CD4-positive, alpha-beta T cell treated with Interleukin-17A for 4 hours (primary cell): ENCODE results near the gene PRDX4.
"Not testable (repeated sequence)": the region's sequence is repeated elsewhere in the genome, so short reads cannot be mapped to it uniquely, and the experiment has no call there.

ENCODE experiments used
- DNase-seq: peaks from one replicate; pipeline ENCODE4 v3.0.0-alpha.2; 2020; ENCODE audit warnings: mixed read lengths

PRDX4 gene

GRCh38 chrX:23667239-23668177 is at the start of gene PRDX4:
TSS of gene PRDX4 (plus strand) at chrX:23667493. CDS start at chrX:23667571, 78 bp downstream.
- peak; percentile 82 for DNase-seq

GRCh38 chrX:23621621-23622265 is 45.5 kb upstream of the PRDX4 start:
- DNase-seq: no peak

GRCh38 chrX:23623797-23624196 is 43.5 kb upstream of the PRDX4 start:
- no peak for DNase-seq

- DNase-seq: no peak
Observed at GRCh38 chrX:23626651-23627050, 40.6 kb upstream of the PRDX4 start.

- no peak for DNase-seq
Observed at GRCh38 chrX:23628131-23628530, 39.2 kb upstream of the PRDX4 start.

- DNase-seq: no peak
Observed at GRCh38 chrX:23631136-23631535, 36.2 kb upstream of the PRDX4 start.

- no peak for DNase-seq
Observed at GRCh38 chrX:23633834-23634580, 33.3 kb upstream of the PRDX4 start.

- no peak for DNase-seq
Observed at GRCh38 chrX:23637187-23637586, 30.1 kb upstream of the PRDX4 start.

- DNase-seq: no peak
Observed at GRCh38 chrX:23643020-23643419, 24.3 kb upstream of the PRDX4 start.

- DNase-seq: no peak
Observed at GRCh38 chrX:23644744-23645143, 22.5 kb upstream of the PRDX4 start.

- DNase-seq: no peak
Observed at GRCh38 chrX:23656091-23656490, 11.2 kb upstream of the PRDX4 start.

- no peak for DNase-seq
Observed at GRCh38 chrX:23656684-23657083, 10.6 kb upstream of the PRDX4 start.

- DNase-seq: no peak
Observed at GRCh38 chrX:23659339-23659738, 8.0 kb upstream of the PRDX4 start.

GRCh38 chrX:23660083-23660765 is 7.1 kb upstream of the PRDX4 start:
- not testable (repeated sequence) for DNase-seq

- DNase-seq: no peak
Observed at GRCh38 chrX:23660766-23661132, 6.5 kb upstream of the PRDX4 start.

- no peak for DNase-seq
Observed at GRCh38 chrX:23661671-23662070, 5.6 kb upstream of the PRDX4 start.

GRCh38 chrX:23662187-23662586 is 5.1 kb upstream of the PRDX4 start:
- DNase-seq: no peak

GRCh38 chrX:23662853-23663252 is 4.4 kb upstream of the PRDX4 start:
- no peak for DNase-seq

- no peak for DNase-seq
Observed at GRCh38 chrX:23664496-23664895, 2.8 kb upstream of the PRDX4 start.

- no peak for DNase-seq
Observed at GRCh38 chrX:23666282-23666681, 1.0 kb upstream of the PRDX4 start.

- DNase-seq: no peak
Observed at GRCh38 chrX:23668335-23668734, 1.0 kb downstream of the PRDX4 start.

- no peak for DNase-seq
Observed at GRCh38 chrX:23670528-23670927, 3.2 kb downstream of the PRDX4 start.

- no peak for DNase-seq
Observed at GRCh38 chrX:23673108-23673507, 5.8 kb downstream of the PRDX4 start.
